Hindlimb muscle (tissue), 1 donor: ENCODE results near the gene C4orf51. TPM values are rescaled to one million over a fixed set of nuclear protein-coding genes. Genes with fewer than 3 reads are reported as not detected.

Experiments used
- DNase-seq: peaks from one replicate; pipeline ENCODE4 v3.0.0-alpha.2; 2013
- polyA plus RNA-seq: library from polyadenylated mRNA; unstranded; fragments of 120-200 nt; gene quantifications from one replicate; pipeline ENCODE4 v1.2.1, GENCODE V29; 2013; ENCODE audit not compliant: insufficient read length

The C4orf51 gene
- polyA plus RNA-seq, 1 donor = not detected

GRCh38 chr4:145716200-145716599, 36.3 kb downstream of the C4orf51 start:
- DNase-seq = peak; percentile 16

DNA sequence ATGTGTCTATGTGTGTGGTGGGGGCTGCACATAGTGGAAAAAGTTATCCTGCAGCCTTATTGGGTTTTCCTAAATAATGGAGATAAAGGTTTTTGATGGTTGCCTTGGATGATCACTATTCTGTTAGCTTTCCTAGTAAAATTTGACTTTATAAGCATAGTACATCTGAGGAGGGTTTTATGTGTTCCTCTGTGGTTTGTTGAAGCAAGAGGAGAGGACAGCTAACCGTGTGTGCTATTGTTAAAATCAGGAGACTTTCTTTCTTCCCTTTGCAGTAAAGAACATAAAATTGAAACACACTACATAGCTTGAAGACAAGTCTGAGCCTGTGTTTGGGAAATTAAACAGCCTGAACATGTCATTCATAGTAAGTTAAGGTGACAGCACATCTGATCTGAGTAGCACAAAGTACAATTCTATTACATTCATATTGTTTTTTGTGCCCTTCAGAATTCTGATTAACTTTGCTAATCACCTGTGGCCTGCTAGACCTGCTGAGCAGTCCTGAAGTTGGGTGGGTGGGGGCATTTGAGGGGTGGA, 36.8 kb downstream of the C4orf51 start:
- no peak for DNase-seq

GRCh38 chr4:145719752-145720624, 40.0 kb downstream of the C4orf51 start:
- DNase-seq = no peak

DNA sequence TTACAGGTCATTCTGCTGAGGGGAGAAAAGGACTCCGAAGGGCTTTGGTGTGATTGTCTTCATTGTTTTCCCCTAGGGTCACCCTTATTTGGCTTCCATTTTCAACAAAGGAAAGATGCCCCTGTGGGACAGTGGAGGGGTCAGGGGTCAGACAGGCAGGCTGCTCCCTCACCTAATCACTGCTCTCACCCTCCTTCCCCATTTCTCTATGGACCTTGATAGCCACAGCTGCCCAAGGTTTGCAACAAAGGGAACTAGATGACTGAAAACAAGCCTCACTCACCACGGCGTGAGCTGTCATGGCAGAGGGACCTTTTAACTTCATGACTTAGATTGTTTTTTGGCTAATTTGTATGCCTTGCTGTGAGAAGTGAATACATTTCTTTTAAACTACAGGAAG, 40.7 kb downstream of the C4orf51 start:
- no peak for DNase-seq

- DNase-seq = no peak
Measured at GRCh38 chr4:145722561-145722960, 42.6 kb downstream of the C4orf51 start.

DNA sequence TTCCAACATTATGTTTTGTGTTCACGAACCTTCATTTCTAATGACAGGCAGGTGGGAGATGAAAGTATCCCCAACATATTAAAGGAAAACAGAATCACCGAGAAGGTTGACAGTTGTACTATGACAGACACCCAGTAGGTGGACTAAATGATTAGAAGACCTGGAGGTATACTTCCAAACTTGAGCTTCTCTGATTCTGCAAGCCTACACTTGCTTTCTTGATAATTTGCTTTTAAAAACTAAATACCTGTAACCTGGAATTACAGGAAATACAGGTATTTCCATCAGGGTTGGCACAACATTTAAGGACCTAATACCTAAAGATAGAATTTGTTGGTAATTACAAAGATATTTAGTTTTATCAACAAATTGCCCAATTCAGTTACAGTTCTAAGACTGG, 43.4 kb downstream of the C4orf51 start:
- no peak for DNase-seq

DNA sequence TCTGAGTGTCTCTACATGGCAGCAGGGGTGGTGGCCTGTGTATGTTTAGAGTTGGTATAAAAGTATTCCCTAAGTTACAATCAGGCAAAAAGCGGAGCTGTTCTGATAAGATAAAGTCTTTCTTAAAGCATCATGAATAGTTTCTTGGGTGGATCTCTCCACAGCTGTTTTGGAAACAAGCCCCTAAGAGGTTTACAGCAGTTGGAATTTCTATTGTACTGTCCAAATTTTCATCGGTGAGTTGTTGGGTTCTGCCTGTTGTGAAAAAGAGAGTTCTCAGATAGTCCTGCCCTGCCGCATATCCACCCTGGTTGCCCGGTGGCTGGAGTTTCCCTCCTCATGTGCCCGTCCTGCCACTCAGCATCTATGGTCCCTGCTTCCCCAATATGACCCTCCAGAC, 50.1 kb downstream of the C4orf51 start:
- DNase-seq = peak; percentile 15

DNA sequence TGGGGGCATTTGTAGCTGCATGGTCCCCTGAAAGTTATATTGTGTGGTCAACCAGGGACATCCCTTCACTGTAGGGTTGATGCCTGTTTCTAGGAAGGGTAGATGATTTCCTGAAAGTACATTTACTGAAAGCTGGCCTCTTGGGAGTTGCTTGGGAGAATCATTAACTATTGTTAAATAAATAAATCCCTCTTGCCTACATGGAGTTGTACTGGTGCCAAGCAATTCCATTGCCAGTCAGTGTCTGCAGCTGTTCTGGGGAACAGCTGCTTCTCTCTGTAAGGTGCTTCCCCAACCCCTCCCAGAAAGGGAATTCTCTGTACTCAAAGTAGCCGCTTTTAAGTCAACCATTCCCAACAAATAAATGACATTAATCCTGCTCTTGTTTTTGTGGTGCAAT, 51.1 kb downstream of the C4orf51 start:
- peak; percentile 72 for DNase-seq

DNA sequence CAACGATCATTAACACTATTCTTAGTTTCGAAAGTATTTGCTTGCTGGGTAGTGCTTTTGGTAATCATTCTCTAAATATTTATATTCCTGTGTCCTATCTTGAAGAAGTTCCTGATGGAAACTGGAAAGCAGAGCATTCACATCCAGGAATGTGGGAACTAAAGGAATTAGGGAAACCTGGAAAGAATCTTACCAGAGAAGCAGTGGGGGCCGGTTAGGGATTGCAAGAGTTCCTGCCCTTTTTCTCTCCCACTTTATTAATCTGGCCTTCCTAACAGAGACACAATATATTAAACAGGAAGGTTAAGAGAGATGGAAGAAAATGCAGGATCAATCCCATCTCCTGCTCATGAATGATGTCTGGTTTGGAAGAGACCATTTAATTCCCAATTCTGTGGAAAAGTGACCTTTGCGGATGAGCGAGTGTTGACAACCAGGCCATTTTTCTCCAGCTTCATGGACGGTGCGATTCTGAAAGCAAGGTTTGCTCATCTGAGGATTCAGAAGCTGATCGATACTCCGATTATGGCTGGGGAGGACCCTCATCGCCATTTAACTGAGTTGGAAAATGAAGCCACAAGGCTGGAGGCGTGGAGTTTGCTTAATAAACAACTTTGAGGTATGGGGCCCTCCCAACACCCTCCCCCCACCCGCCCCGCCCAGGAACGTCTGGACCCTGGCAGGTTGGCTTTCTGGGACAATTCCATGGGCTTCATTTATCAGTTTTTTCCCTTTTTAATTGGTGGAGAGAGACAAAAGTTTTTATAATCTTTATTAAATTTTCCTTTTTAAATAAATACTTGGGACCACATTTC, 52.3 kb downstream of the C4orf51 start:
- peak; percentile 16 for DNase-seq

GRCh38 chr4:145732895-145733880, 53.2 kb downstream of the C4orf51 start:
- peak; percentile 96 for DNase-seq

- peak; percentile 30 for DNase-seq
Measured at GRCh38 chr4:145734031-145734430, 54.1 kb downstream of the C4orf51 start.

- peak; percentile 45 for DNase-seq
Measured at GRCh38 chr4:145734576-145735346, 54.8 kb downstream of the C4orf51 start.

DNA sequence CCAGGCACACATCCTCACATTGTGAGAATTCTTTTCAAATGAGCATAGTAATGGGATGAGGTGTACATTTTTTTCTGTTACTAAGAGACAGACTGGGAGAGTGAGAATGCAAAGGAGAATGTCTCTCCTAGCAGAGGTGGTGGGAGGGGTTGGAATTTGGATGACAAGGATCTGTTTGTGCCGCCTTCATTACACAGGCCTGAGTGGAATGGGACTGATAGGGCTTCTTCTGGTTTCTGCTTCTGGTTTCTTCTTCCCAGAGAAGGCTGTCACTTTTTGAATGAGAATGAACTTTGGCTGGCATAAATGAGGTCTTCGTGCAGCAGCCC, 55.4 kb downstream of the C4orf51 start:
- no peak for DNase-seq

- DNase-seq = no peak
Measured at GRCh38 chr4:145735827-145736226, 55.9 kb downstream of the C4orf51 start.

- DNase-seq = peak; percentile 40
Measured at GRCh38 chr4:145736241-145736831, 56.4 kb downstream of the C4orf51 start.

DNA sequence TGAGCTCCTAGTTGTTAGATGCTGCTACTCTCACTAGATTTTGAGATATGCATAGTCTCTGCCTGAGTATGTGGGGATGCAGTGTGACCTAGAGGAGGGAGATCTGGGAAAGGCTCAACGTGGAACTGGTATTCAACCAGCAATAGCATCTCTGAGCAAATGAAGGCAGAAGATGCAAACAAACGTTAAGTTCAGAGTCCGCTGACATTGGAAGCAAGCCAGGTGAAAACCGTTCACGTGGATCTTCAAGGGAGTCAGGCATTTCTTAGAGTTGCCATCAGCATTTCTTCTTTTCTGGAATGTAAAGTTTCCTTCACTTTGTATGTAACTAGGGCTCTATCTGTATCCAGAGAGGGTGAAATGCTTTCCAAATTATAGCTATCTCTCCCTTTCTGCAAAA, 59.9 kb downstream of the C4orf51 start:
- no peak for DNase-seq

- no peak for DNase-seq
Measured at GRCh38 chr4:145740806-145741205, 60.9 kb downstream of the C4orf51 start.

- no peak for DNase-seq
Measured at GRCh38 chr4:145743641-145744040, 63.7 kb downstream of the C4orf51 start.

DNA sequence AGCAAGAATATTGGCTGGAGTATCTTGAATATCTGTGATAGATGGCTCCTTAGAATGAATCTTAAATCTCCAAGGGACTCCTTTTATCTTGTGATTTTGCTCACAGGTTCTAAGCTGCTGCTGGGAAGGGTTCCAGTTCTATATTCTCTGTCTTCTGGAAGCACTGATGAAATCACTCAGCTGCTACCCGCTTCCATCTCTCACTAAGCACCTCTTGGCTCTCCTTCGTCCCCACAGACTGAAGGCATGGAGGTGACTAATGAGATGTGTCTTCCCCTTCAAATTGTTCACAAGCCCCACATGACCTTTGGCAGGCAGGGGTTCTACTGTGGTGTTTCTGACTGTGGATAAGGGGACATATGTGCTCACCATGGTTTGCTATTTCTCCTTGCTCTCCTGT, 75.9 kb downstream of the C4orf51 start:
- no peak for DNase-seq

- no peak for DNase-seq
Measured at GRCh38 chr4:145756244-145756643, 76.3 kb downstream of the C4orf51 start.

GRCh38 chr4:145757188-145757587, 77.2 kb downstream of the C4orf51 start:
- no peak for DNase-seq
